ENCODE measurements around the gene FBXO45. TPM values are rescaled to one million over a fixed set of nuclear protein-coding genes. Genes with fewer than 3 reads are reported as not detected.

Gene FBXO45
- total RNA-seq, 1 experiment from 2014 or later = 23.2 TPM

DNA sequence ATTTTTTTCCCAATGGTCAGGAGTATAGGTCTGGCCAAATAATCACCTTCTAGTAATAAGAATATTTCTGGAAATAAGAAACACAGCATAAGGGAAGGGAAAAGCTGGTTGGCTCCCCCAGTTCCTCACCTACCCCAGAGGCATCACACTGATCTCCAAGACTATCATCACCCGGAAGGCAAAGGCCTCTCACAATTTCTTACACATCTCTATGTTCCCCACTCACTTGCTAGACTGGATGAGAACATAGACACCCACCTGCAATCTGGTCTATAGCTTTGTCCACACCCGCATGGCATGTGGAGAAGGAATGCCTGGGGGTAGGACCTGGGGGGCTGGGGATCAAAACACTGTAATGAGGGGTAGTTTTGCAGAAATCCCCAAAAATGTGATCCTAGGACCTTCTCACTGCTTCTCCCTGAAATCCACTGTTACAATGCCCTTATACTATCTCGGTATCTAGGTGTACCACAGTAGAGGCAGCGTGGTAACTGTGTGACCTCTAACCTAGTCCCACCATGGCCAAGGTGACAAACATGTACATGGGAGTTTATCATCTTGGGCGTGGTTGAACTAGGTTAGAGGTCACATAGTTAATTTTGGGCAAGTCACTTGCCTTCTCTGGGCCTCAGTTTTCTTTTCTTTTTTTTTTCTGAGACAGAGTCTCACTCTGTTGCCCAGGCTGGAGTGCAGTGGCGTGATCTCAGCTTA lies 41.5 kb downstream of the FBXO45 start:
- peak overlapping the region; percentile 49; the same call in 1 of the 2 replicates for H3K4me2 ChIP-seq (ENCODE audit: low read length)
- ChIA-PET CTCF (interaction anchor here (0.6 to 4.8 kb wide), 18 partner anchors 8 to 361 kb away, joined by 3 to 62 read pairs (median 4); no protein-coding TSS in a partner anchor), POLR2A (interaction anchor here (0.6 to 1.3 kb wide), 4 partner anchors 16 to 82 kb away, joined by 3 to 6 read pairs (median 4); no protein-coding TSS in a partner anchor), RAD21 (ENCODE audit: low non-redundant PET in 1 of 2, low total read pairs in 2 of 2, uncharacterized antibody in 2 of 2, unreplicated experiment in 2 of 2) (interaction anchor here (0.7 to 1.6 kb wide), 7 partner anchors 75 to 360 kb away, joined by 3 to 14 read pairs (median 3); partner anchors contain the start of gene NCBP2 (in 1 of the 2))
- H3K36me3 ChIP-seq (ENCODE audit: control insufficient read depth in 1 of 2, insufficient read depth in 2 of 2, low read length in 2 of 2) = no peaks in the 10 kb centered on the region
- ATAC-seq = peak; percentile 22; the same call in 1 of the 2 replicates
- no peaks in the 10 kb centered on the region for H3K27me3 ChIP-seq (ENCODE audit: insufficient read depth, low read length)
- H3K9me3 ChIP-seq (ENCODE audit: control insufficient read depth in 1 of 2, insufficient read depth in 1 of 2, low read depth in 1 of 2, low read length in 2 of 2) = no peaks in the 10 kb centered on the region
- BruUV-seq (replicated peaks) = no TSS peak
- H3K9ac ChIP-seq (ENCODE audit: low read length) = 0 out of 2 replicates have a peak overlapping the region, but pooled peaks have one; percentile 7
- no peaks in the 10 kb centered on the region for H3K9me2 ChIP-seq (ENCODE audit: insufficient read depth)
- H4K20me1 ChIP-seq (ENCODE audit: insufficient read depth) = no peaks in the 10 kb centered on the region
- no peak for DNase-seq (ENCODE audit: low read depth, low spot score)
- peaks cover 22 to 36% of the 10 kb centered on the region in 2 experiments; a peak in 3 of 4 replicates for H3K4me1 ChIP-seq (ENCODE audit: control insufficient read depth in 1 of 2, insufficient read depth in 2 of 2, low read length in 2 of 2)
- no peaks in the 10 kb centered on the region for H3K79me2 ChIP-seq (ENCODE audit: insufficient read depth, low read length)
- no peak overlapping the region for H3K27ac ChIP-seq (ENCODE audit: low read depth, low read length)
- H3K4me3 ChIP-seq (replicated peaks in 1 of 2; ENCODE audit: low read depth in 1 of 2, low read length in 2 of 2) = no peak overlapping the region
- intact Hi-C loops (cut with micrococcal nuclease) = loop anchor here (1.0 to 10.0 kb wide), 3 partner anchors 75 to 575 kb away; no protein-coding TSS in a partner anchor
- H2AFZ ChIP-seq (ENCODE audit: low read depth, low read length, poor library complexity, severe bottlenecking) = peak overlapping the region; percentile 96
- TF ChIP-seq JUND (IDR thresholded peaks at IDR 0.05) = no peak
- no peak for TF ChIP-seq ZFX (IDR thresholded peaks at IDR 0.05)
- no peak for TF ChIP-seq ELF1 (IDR thresholded peaks at IDR 0.05; ENCODE audit: borderline replicate concordance, low read depth)
- no peak for TF ChIP-seq FOSL1 (IDR thresholded peaks at IDR 0.05; ENCODE audit: low read depth)
- no peak for TF ChIP-seq POLR2A (IDR thresholded peaks at IDR 0.05; ENCODE audit: borderline replicate concordance, extremely low read depth, insufficient read depth, insufficient read length)
- no peak for TF ChIP-seq YY1 (IDR thresholded peaks at IDR 0.05; ENCODE audit: extremely low read depth, insufficient replicate concordance, low read depth, low read length)
- TF ChIP-seq EZH2 (IDR thresholded peaks at IDR 0.05) = no peak
- TF ChIP-seq SIN3A (IDR thresholded peaks at IDR 0.05; ENCODE audit: low read depth) = no peak
- no peak for TF ChIP-seq ZNF274 (IDR thresholded peaks at IDR 0.05; ENCODE audit: low read depth, low read length)
- TF ChIP-seq, protein P1, sequence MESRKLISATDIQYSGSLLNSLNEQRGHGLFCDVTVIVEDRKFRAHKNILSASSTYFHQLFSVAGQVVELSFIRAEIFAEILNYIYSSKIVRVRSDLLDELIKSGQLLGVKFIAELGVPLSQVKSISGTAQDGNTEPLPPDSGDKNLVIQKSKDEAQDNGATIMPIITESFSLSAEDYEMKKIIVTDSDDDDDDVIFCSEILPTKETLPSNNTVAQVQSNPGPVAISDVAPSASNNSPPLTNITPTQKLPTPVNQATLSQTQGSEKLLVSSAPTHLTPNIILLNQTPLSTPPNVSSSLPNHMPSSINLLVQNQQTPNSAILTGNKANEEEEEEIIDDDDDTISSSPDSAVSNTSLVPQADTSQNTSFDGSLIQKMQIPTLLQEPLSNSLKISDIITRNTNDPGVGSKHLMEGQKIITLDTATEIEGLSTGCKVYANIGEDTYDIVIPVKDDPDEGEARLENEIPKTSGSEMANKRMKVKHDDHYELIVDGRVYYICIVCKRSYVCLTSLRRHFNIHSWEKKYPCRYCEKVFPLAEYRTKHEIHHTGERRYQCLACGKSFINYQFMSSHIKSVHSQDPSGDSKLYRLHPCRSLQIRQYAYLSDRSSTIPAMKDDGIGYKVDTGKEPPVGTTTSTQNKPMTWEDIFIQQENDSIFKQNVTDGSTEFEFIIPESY (IDR thresholded peaks at IDR 0.05; ENCODE audit: extremely low read depth, insufficient replicate concordance, low read length) = no peak
- TF ChIP-seq, protein P2, sequence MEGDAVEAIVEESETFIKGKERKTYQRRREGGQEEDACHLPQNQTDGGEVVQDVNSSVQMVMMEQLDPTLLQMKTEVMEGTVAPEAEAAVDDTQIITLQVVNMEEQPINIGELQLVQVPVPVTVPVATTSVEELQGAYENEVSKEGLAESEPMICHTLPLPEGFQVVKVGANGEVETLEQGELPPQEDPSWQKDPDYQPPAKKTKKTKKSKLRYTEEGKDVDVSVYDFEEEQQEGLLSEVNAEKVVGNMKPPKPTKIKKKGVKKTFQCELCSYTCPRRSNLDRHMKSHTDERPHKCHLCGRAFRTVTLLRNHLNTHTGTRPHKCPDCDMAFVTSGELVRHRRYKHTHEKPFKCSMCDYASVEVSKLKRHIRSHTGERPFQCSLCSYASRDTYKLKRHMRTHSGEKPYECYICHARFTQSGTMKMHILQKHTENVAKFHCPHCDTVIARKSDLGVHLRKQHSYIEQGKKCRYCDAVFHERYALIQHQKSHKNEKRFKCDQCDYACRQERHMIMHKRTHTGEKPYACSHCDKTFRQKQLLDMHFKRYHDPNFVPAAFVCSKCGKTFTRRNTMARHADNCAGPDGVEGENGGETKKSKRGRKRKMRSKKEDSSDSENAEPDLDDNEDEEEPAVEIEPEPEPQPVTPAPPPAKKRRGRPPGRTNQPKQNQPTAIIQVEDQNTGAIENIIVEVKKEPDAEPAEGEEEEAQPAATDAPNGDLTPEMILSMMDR (IDR thresholded peaks at IDR 0.05 in 2 of 3, conservative IDR thresholded peaks at IDR 0.05 in 1 of 3; ENCODE audit: borderline replicate concordance in 1 of 3, insufficient read depth in 1 of 3, low read depth in 2 of 3, low read length in 2 of 3) = no peak

Data from HCT116 (cell line).